ENCODE results near the gene NSD1. TPM values are rescaled to one million over a fixed set of nuclear protein-coding genes. Genes with fewer than 3 reads are reported as not detected.
A peak's percentile ranks its signal among the peaks of the same experiment; 100 is the strongest.

The NSD1 gene
- total and polyA plus RNA-seq, 10 of the 15 experiments (the other 5 are each of a cell fraction or from before 2014, with no cell fraction given): 7.0 to 57.9 (median 30.4) TPM

DNA sequence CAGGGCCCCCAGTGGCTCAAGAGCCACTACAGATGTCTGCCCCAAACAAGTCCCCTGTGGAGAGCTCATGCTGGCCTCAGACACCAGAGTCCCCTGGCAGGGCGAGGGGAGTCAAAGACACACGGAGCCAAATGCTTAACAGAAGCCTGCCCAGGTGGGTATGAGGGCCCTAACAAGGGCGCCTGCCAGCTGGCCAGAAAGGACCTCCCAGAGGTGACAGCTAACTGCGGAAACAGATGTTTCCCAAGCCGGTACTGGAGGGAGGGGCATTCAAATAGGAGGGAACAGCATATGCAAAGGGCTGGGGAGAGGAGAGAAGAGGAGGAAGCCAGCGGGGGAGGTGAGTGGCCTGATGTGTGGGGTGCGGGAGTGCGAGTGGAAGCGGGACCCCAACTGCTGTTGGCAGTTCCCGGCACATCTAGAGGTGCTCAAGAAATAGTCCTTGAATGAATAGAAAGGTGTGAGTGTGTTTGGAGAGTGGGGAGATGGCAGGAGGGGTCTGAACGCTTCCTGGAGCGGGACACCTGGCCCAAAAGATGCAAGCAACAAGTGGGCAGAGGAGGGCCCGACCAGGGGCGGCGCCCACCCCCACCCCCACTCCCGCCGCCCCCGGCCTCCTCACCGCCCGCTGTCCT lies 177.3 kb downstream of the NSD1 start:
- ATAC-seq (peak; percentile 24), FAIRE-seq (peak; percentile 65), DNase-seq (ENCODE audit: low read depth, low spot score) (no peak)
- Histone ChIP-seq H3K27ac (ENCODE audit: control insufficient read depth, insufficient read depth) (peak overlapping the region; percentile 92), H3K4me2 (ENCODE audit: control insufficient read depth, insufficient read depth) (peak overlapping the region; percentile 83), H3K4me1 (ENCODE audit: control insufficient read depth, insufficient read depth, low read length) (peaks cover 18% of the 10 kb centered on the region), H3K79me2 (ENCODE audit: control insufficient read depth, insufficient read depth, low read length) (peaks cover 9% of the 10 kb centered on the region), H2AFZ (ENCODE audit: control insufficient read depth, low read depth, low read length) (no peak overlapping the region; the same call in 1 of the 2 replicates), H3K27me3 (replicated peaks in 1 of 2; ENCODE audit: control insufficient read depth in 2 of 2, insufficient read depth in 2 of 2, low read length in 1 of 2) (no peaks in the 10 kb centered on the region), H3K9ac (ENCODE audit: control insufficient read depth, insufficient read depth, low read length) (peak overlapping the region; percentile 72; the same call in 1 of the 2 replicates), H3K4me3 (peak overlapping the region; percentile 86), H3K9me3 (replicated peaks; ENCODE audit: control insufficient read depth, insufficient read depth, low read length) (no peaks in the 10 kb centered on the region), H3K36me3 (ENCODE audit: control insufficient read depth in 2 of 2, insufficient read depth in 2 of 2, low read length in 1 of 2) (peaks cover 7% of the 10 kb centered on the region in 2 experiments; a peak in 3 of 4 replicates), H4K20me1 (ENCODE audit: control insufficient read depth, insufficient read depth) (no peaks in the 10 kb centered on the region)
- ChIA-PET POLR2A (interaction anchor here (0.8 to 2.3 kb wide), 6 partner anchors 41 to 198 kb away, joined by 3 to 7 read pairs (median 3); partner anchors contain the start of genes LMAN2 and PDLIM7), RAD21 (ENCODE audit: unreplicated experiment) (interaction anchor here (0.8 to 1.9 kb wide), 6 partner anchors 10 to 197 kb away, joined by 3 to 9 read pairs (median 6); partner anchors contain the start of gene LMAN2), SMC1A (ENCODE audit: uncharacterized antibody, unreplicated experiment) (interaction anchor here (0.6 to 4.9 kb wide), 14 partner anchors 10 to 198 kb away, joined by 3 to 26 read pairs (median 4); partner anchors contain the start of gene DOK3), CTCF (interaction anchor here (0.6 to 3.6 kb wide), 32 partner anchors 8 to 314 kb away, joined by 3 to 56 read pairs (median 6); partner anchors contain the start of genes LMAN2, NSD1, PDLIM7 and SLC34A1)
- WGBS (ENCODE audit: insufficient coverage, insufficient replicate concordance, low lambda C conversion rate, missing lambda C conversion rate): 2% methylated on average over 11 of the region's 20 CpGs
- BruUV-seq (replicated peaks): no TSS peak
- intact Hi-C loops (cut with micrococcal nuclease; ENCODE audit: unreplicated experiment): loop anchor here (5.0 kb wide), 2 partner anchors 51 to 191 kb away; no protein-coding TSS in a partner anchor
- in situ Hi-C loops (cut with MboI): no loop called here
- TF ChIP-seq STAT3 (IDR thresholded peaks at IDR 0.05; ENCODE audit: low read depth, low read length) (no peak), ATF2 (IDR thresholded peaks at IDR 0.05; ENCODE audit: low read length) (no peak), NFIC (IDR thresholded peaks at IDR 0.05; ENCODE audit: low read depth, low read length) (no peak), POLR2AphosphoS2 (IDR thresholded peaks at IDR 0.05; ENCODE audit: low read depth, low read length) (no peak), GATAD2B (conservative IDR thresholded peaks at IDR 0.05; ENCODE audit: low read depth) (no peak), KLF5 (IDR thresholded peaks at IDR 0.05; ENCODE audit: partially characterized antibody) (no peak), FOXM1 (IDR thresholded peaks at IDR 0.05; ENCODE audit: low read depth, low read length) (no peak), IKZF1 (conservative IDR thresholded peaks at IDR 0.05) (no peak), CUX1 (IDR thresholded peaks at IDR 0.05; ENCODE audit: insufficient replicate concordance, low read depth, low read length) (no peak), POLR2AphosphoS5 (IDR thresholded peaks at IDR 0.05; ENCODE audit: low read length) (no peak), CHD1 (IDR thresholded peaks at IDR 0.05; ENCODE audit: low read depth, low read length) (no peak), ZNF274 (IDR thresholded peaks at IDR 0.05; ENCODE audit: insufficient read depth, insufficient read length) (no peak)
- TF ChIP-seq, protein P1, sequence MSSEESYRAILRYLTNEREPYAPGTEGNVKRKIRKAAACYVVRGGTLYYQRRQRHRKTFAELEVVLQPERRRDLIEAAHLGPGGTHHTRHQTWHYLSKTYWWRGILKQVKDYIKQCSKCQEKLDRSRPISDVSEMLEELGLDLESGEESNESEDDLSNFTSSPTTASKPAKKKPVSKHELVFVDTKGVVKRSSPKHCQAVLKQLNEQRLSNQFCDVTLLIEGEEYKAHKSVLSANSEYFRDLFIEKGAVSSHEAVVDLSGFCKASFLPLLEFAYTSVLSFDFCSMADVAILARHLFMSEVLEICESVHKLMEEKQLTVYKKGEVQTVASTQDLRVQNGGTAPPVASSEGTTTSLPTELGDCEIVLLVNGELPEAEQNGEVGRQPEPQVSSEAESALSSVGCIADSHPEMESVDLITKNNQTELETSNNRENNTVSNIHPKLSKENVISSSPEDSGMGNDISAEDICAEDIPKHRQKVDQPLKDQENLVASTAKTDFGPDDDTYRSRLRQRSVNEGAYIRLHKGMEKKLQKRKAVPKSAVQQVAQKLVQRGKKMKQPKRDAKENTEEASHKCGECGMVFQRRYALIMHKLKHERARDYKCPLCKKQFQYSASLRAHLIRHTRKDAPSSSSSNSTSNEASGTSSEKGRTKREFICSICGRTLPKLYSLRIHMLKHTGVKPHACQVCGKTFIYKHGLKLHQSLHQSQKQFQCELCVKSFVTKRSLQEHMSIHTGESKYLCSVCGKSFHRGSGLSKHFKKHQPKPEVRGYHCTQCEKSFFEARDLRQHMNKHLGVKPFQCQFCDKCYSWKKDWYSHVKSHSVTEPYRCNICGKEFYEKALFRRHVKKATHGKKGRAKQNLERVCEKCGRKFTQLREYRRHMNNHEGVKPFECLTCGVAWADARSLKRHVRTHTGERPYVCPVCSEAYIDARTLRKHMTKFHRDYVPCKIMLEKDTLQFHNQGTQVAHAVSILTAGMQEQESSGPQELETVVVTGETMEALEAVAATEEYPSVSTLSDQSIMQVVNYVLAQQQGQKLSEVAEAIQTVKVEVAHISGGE (CRISPR knock-in tag; IDR thresholded peaks at IDR 0.05): no peak
